SK-N-SH (cell line): Measurements from ENCODE around the gene SUN2. TPM values are rescaled to one million over a fixed set of nuclear protein-coding genes. Genes with fewer than 3 reads are reported as not detected.

Source experiments
- CTCF ChIA-PET: fragments of 300-600, 350-600 bp; formaldehyde crosslinking; extraction: SDS; loops from one replicate; lab custom pipeline; 2021; lab: Yijun Ruan, JAX
- POLR2A ChIA-PET: fragments of 350-600 bp; sonication (Branson Sonifier 250); formaldehyde crosslinking; extraction: SDS; loops from one replicate; lab custom pipeline; 2020; ENCODE audit warnings: antibody characterized with exemption, inconsistent platforms; lab: Yijun Ruan, JAX
- DNase-seq: peaks from one replicate; pipeline ENCODE4 v3.0.0; 2012
- H2AFZ ChIP-seq: fragments of 200-600 bp; sonication (generic); 2 replicates; pipeline ENCODE4 v1.8.1; 2016; ENCODE audit warnings: antibody characterized with exemption, mild to moderate bottlenecking, low read depth
- H3F3A ChIP-seq: fragments of 200-600 bp; sonication (generic); replicated peaks from 2 replicates; pipeline ENCODE3; 2016; ENCODE audit warnings: antibody characterized with exemption, mild to moderate bottlenecking; ENCODE audit not compliant: insufficient read depth
- H3K27ac ChIP-seq, 2 experiments: fragments of 200-500 bp in 1 of 2; fragments of 200-600 bp in 1 of 2; sonication (Bioruptor generic) in 1 of 2; sonication (generic), shearing (Covaris generic) in 1 of 2; 2 replicates each; pipeline versions ENCODE4 v1.5.1 to v1.6.1; 2014 to 2016; ENCODE audit warnings: low read depth in 2 of 2, inconsistent platforms in 1 of 2, low read length in 1 of 2, mild to moderate bottlenecking in 1 of 2, mixed read lengths in 1 of 2
- H3K27me3 ChIP-seq: fragments of 200-600 bp; sonication (generic), shearing (Covaris generic); 2 replicates; pipeline ENCODE4 v1.6.1; 2016; ENCODE audit warnings: mixed run types; ENCODE audit not compliant: insufficient read depth
- H3K36me3 ChIP-seq, 2 experiments: fragments of 200-500 bp in 1 of 2; fragments of 200-600 bp in 1 of 2; sonication (Bioruptor generic) in 1 of 2; sonication (generic) in 1 of 2; replicated peaks in 1 of 2; 2 replicates each; pipeline versions ENCODE3 to v1.5.1; 2014 to 2016; ENCODE audit warnings: low read length in 1 of 2, mild to moderate bottlenecking in 1 of 2; ENCODE audit not compliant: insufficient read depth in 2 of 2, control insufficient read depth in 1 of 2
- H3K4me1 ChIP-seq, 2 experiments: fragments of 200-500 bp in 1 of 2; fragments of 200-600 bp in 1 of 2; sonication (Bioruptor generic) in 1 of 2; sonication (generic), shearing (Covaris generic) in 1 of 2; 2 replicates each; pipeline versions ENCODE4 v1.5.1 to v1.6.1; 2014 to 2016; ENCODE audit warnings: low read depth in 1 of 2, low read length in 1 of 2, mixed run types in 1 of 2; ENCODE audit not compliant: insufficient read depth in 2 of 2, control insufficient read depth in 1 of 2
- H3K4me2 ChIP-seq: fragments of 200-600 bp; sonication (generic), shearing (Covaris generic); 2 replicates; pipeline ENCODE4 v1.6.1; 2017; ENCODE audit warnings: mixed run types
- H3K4me3 ChIP-seq, 2 experiments: fragments of 200-500 bp in 1 of 2; fragments of 200-600 bp in 1 of 2; sonication (Bioruptor generic) in 1 of 2; sonication (generic), shearing (Covaris generic) in 1 of 2; 2 replicates each; pipeline versions ENCODE4 v1.5.1 to v1.8.1; 2014 to 2016; ENCODE audit warnings: low read depth in 2 of 2, inconsistent platforms in 1 of 2, low read length in 1 of 2, mild to moderate bottlenecking in 1 of 2, mixed read lengths in 1 of 2, moderate library complexity in 1 of 2
- H3K79me2 ChIP-seq: fragments of 200-600 bp; sonication (generic); 2 replicates; pipeline ENCODE4 v1.8.1; 2017; ENCODE audit warnings: mild to moderate bottlenecking; ENCODE audit not compliant: insufficient read depth
- H3K9ac ChIP-seq: fragments of 200-600 bp; sonication (generic); 2 replicates; pipeline ENCODE4 v1.6.1; 2017; ENCODE audit warnings: mixed run types
- H3K9me2 ChIP-seq: fragments of 200-600 bp; sonication (generic); 2 replicates; pipeline ENCODE4 v1.6.1; 2017; ENCODE audit warnings: mixed run types
- H3K9me3 ChIP-seq: fragments of 200-600 bp; sonication (generic); 2 replicates; pipeline ENCODE4 v1.6.1; 2017; ENCODE audit warnings: mixed run types, mild to moderate bottlenecking, moderate library complexity
- H4K20me1 ChIP-seq: fragments of 200-600 bp; sonication (generic); 2 replicates; pipeline ENCODE4 v1.6.1; 2017; ENCODE audit warnings: mild to moderate bottlenecking, mixed run types; ENCODE audit not compliant: insufficient read depth
- CHD2 ChIP-seq: fragments of 150-350 bp; IDR thresholded peaks from 2 replicates; pipeline ENCODE4 v1.6.1; 2018; ENCODE audit warnings: low read length; ENCODE audit not compliant: partially characterized antibody
- CTCF ChIP-seq: fragments of 200-600 bp; sonication (generic); IDR thresholded peaks from 2 replicates; pipeline ENCODE4 v1.6.1; 2017; ENCODE audit warnings: antibody characterized with exemption, mild to moderate bottlenecking, moderate library complexity
- FOSL2 ChIP-seq: IDR thresholded peaks from 2 replicates; pipeline ENCODE4 v1.4.0; 2012; ENCODE audit warnings: low read depth, mild to moderate bottlenecking, moderate library complexity, borderline replicate concordance
- FOXJ3 ChIP-seq: sonication (generic); formaldehyde crosslinking; IDR thresholded peaks from 2 replicates; pipeline ENCODE4 v1.5.1; 2020; ENCODE audit warnings: mild to moderate bottlenecking, missing genetic modification reagents
- FOXM1 ChIP-seq: IDR thresholded peaks from 2 replicates; pipeline ENCODE4 v1.4.0; 2012; ENCODE audit warnings: low read depth, mild to moderate bottlenecking
- MEF2A ChIP-seq: IDR thresholded peaks from 2 replicates; pipeline ENCODE4 v1.4.0; 2012; ENCODE audit warnings: low read depth, borderline replicate concordance
- MXI1 ChIP-seq: IDR thresholded peaks from 2 replicates; pipeline ENCODE4 v1.6.1; 2012; ENCODE audit warnings: mild to moderate bottlenecking, low read depth, low read length, improper control_type of control experiment
- NFIC ChIP-seq: IDR thresholded peaks from 2 replicates; pipeline ENCODE4 v1.4.0; 2012; ENCODE audit warnings: borderline replicate concordance
- PBX3 ChIP-seq: IDR thresholded peaks from 2 replicates; pipeline ENCODE4; 2012
- POLR2AphosphoS5 ChIP-seq: IDR thresholded peaks from 2 replicates; pipeline ENCODE4 v1.6.1; 2012; ENCODE audit warnings: low read depth, low read length
- RAD21 ChIP-seq: IDR thresholded peaks from 2 replicates; pipeline ENCODE4 v1.6.1; 2012; ENCODE audit warnings: mild to moderate bottlenecking, low read length
- RCOR1 ChIP-seq: fragments of 150-350 bp; IDR thresholded peaks from 2 replicates; pipeline ENCODE4 v1.6.1; 2017; ENCODE audit warnings: antibody characterized with exemption, low read length
- RFX5 ChIP-seq: IDR thresholded peaks from 2 replicates; pipeline ENCODE4 v1.6.1; 2012; ENCODE audit warnings: mild to moderate bottlenecking, improper control_type of control experiment, low read length
- SIN3A ChIP-seq: IDR thresholded peaks from 2 replicates; pipeline ENCODE4 v1.6.1; 2012; ENCODE audit warnings: low read depth, mild to moderate bottlenecking, low read length, moderate library complexity, borderline replicate concordance
- TCF12 ChIP-seq: IDR thresholded peaks from 2 replicates; pipeline ENCODE4 v1.4.0; 2012
- YY1 ChIP-seq: IDR thresholded peaks from 2 replicates; pipeline ENCODE4 v1.4.0; 2012; ENCODE audit warnings: low read depth, mild to moderate bottlenecking
- WGBS: methylation state at CpG from one replicate; pipeline ENCODE4 v1.1.6; 2017; ENCODE audit warnings: low lambda C conversion rate; 5-methylcytosine and 5-hydroxymethylcytosine counted together
- polyA plus RNA-seq, 3 experiments: library from polyadenylated mRNA; depleted of rRNA; stranded (reverse); fragments of >200 nt; gene quantifications; 2 replicates each; pipeline ENCODE4 v1.2.3, GENCODE V29; 2012
- TF ChIP-seq, protein P1 (sequence below): IDR thresholded peaks from 2 replicates; pipeline ENCODE4 v1.6.1; 2012; ENCODE audit warnings: mild to moderate bottlenecking, low read depth, low read length, moderate library complexity

SUN2 gene
- polyA plus RNA-seq, 1 of the 3 experiments (the other 2 are of a cell fraction) = 10.2 TPM

DNA sequence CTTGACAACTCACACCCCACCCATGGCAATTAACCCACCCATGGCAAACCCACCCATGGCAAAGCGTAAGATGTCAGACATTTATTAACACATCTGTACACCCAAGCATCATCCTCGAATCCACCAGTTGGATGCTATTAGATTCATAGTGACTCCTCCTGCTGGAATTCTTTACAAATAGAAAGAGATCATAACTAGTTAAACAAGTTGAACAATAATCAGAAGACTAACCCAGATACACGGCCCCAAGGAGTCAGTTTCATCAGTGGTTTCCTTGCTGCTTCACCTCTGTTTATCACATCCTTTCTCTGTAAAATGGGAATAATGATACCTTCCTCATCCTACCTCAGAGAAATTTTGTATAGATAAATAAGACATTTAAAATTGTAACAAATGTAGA lies 44.9 kb downstream of the SUN2 start:
- Histone ChIP-seq H3K27ac (no peak overlapping the region), H3K27me3 (no peaks in the 10 kb centered on the region), H3K4me1 (peaks cover 0 to 3% of the 10 kb centered on the region in 2 experiments; a peak in 1 of 4 replicates), H3K4me3 (no peak overlapping the region), H3K9me3 (no peaks in the 10 kb centered on the region), H3K9me2 (no peaks in the 10 kb centered on the region), H3K9ac (no peak overlapping the region), H3K4me2 (no peak overlapping the region), H2AFZ (no peak overlapping the region), H4K20me1 (peaks cover 21% of the 10 kb centered on the region; the same call in 1 of the 2 replicates), H3F3A (no peaks in the 10 kb centered on the region), H3K36me3 (peaks cover 0 to 3% of the 10 kb centered on the region in 2 experiments), H3K79me2 (peaks cover 91% of the 10 kb centered on the region)
- ChIA-PET CTCF (no interaction called here), POLR2A (no interaction called here)
- 93% methylated on average over 2 of the region's 3 CpGs for WGBS
- no peak for DNase-seq
- TF ChIP-seq TCF12 = no peak
- TF ChIP-seq CTCF = no peak
- TF ChIP-seq, protein P1, sequence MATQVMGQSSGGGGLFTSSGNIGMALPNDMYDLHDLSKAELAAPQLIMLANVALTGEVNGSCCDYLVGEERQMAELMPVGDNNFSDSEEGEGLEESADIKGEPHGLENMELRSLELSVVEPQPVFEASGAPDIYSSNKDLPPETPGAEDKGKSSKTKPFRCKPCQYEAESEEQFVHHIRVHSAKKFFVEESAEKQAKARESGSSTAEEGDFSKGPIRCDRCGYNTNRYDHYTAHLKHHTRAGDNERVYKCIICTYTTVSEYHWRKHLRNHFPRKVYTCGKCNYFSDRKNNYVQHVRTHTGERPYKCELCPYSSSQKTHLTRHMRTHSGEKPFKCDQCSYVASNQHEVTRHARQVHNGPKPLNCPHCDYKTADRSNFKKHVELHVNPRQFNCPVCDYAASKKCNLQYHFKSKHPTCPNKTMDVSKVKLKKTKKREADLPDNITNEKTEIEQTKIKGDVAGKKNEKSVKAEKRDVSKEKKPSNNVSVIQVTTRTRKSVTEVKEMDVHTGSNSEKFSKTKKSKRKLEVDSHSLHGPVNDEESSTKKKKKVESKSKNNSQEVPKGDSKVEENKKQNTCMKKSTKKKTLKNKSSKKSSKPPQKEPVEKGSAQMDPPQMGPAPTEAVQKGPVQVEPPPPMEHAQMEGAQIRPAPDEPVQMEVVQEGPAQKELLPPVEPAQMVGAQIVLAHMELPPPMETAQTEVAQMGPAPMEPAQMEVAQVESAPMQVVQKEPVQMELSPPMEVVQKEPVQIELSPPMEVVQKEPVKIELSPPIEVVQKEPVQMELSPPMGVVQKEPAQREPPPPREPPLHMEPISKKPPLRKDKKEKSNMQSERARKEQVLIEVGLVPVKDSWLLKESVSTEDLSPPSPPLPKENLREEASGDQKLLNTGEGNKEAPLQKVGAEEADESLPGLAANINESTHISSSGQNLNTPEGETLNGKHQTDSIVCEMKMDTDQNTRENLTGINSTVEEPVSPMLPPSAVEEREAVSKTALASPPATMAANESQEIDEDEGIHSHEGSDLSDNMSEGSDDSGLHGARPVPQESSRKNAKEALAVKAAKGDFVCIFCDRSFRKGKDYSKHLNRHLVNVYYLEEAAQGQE = no peak
- TF ChIP-seq MEF2A = no peak
- TF ChIP-seq RFX5 = no peak
- TF ChIP-seq FOXM1 = no peak

DNA sequence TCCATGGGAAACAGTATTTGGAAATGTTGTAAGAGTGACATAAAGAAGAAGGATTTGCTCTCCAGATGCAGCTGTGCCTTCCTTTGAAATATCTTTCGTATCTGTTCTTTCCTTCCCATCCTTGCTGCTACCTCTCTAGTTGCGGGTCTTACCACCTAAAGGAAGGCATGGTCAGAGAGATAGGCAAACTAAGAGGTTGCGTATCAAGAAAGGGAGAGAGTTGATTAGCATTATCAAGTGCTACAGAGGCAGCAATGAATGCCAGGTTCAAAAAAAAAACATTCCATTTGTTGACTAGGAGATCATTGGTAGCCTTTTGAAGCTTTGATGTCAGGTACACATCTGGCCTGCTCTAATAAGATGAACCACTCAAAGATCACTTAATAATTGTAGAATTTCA lies 45.4 kb downstream of the SUN2 start:
- ChIA-PET CTCF (no interaction called here), POLR2A (no interaction called here)
- Histone ChIP-seq H3K27ac (no peak overlapping the region), H3K27me3 (no peaks in the 10 kb centered on the region), H3K4me1 (peaks cover 0 to 3% of the 10 kb centered on the region in 2 experiments; a peak in 1 of 4 replicates), H3K9ac (no peak overlapping the region), H3F3A (no peaks in the 10 kb centered on the region), H3K79me2 (peaks cover 89% of the 10 kb centered on the region), H3K36me3 (peaks cover 0 to 3% of the 10 kb centered on the region in 2 experiments), H3K9me2 (no peaks in the 10 kb centered on the region), H4K20me1 (peaks cover 21% of the 10 kb centered on the region; the same call in 1 of the 2 replicates), H3K4me3 (no peak overlapping the region), H2AFZ (no peak overlapping the region), H3K9me3 (no peaks in the 10 kb centered on the region), H3K4me2 (no peak overlapping the region)
- TF ChIP-seq MXI1 (no peak), TCF12 (no peak), RCOR1 (no peak), NFIC (no peak), FOSL2 (no peak), YY1 (no peak), SIN3A (no peak), POLR2AphosphoS5 (no peak), RAD21 (no peak), CHD2 (no peak), RFX5 (no peak), FOXJ3 (CRISPR knock-in tag) (no peak), PBX3 (no peak)
- DNase-seq = no peak
- 88% methylated on average over 3 of the region's 3 CpGs for WGBS
